Tibial artery (tissue), 4 donors: Measurements from ENCODE around the gene LAMB2.
A peak's percentile ranks its signal among the peaks of the same experiment; 100 is the strongest.

Experiments
- DNase-seq, 2 donors: peaks; one replicate each; pipeline ENCODE4 v3.0.0-alpha.2; 2019
- H3K27ac ChIP-seq, 2 donors: fragments of 200-600 bp; sonication (generic) in 1 of 2; 1 replicate in 1 of 2; 2 replicates in 1 of 2; pipeline ENCODE4 v1.5.1; 2018 to 2019; ENCODE audit warnings: mild to moderate bottlenecking in 1 of 2
- H3K27me3 ChIP-seq, 2 donors: fragments of 200-600 bp; sonication (generic) in 1 of 2; one replicate each; pipeline versions ENCODE4 v1.5.1 to v1.6.0; 2016 to 2019
- H3K36me3 ChIP-seq, 3 donors: fragments of 200-600 bp; sonication (generic) in 2 of 3; one replicate each; pipeline ENCODE4 v1.5.1; 2016 to 2019; ENCODE audit warnings: mild to moderate bottlenecking in 2 of 3
- H3K4me1 ChIP-seq, 4 donors: fragments of 200-600 bp; sonication (generic) in 2 of 4; 1 replicate in 3 of 4; 2 replicates in 1 of 4; pipeline ENCODE4 v1.5.1; 2016 to 2019
- H3K4me3 ChIP-seq, 2 donors: fragments of 200-600 bp; sonication (generic) in 1 of 2; 1 replicate in 1 of 2; 2 replicates in 1 of 2; pipeline ENCODE4 v1.5.1; 2018 to 2019; ENCODE audit warnings: mild to moderate bottlenecking in 2 of 2
- H3K9me3 ChIP-seq, 3 donors: fragments of 200-600 bp; sonication (generic) in 1 of 3; one replicate each; pipeline ENCODE4 v1.5.1; 2016 to 2019
- CTCF ChIP-seq, 2 experiments: fragments of 200-600 bp in 1 of 2; fragments of 450-650 bp in 1 of 2; IDR thresholded peaks; one replicate each; pipeline ENCODE4 v1.5.1; 2017 to 2019; ENCODE audit warnings: antibody characterized with exemption in 2 of 2, mild to moderate bottlenecking in 1 of 2, moderate library complexity in 1 of 2
- intact Hi-C: fragments of 100-400 bp; cut with DNase I; formaldehyde crosslinking; loops from one replicate; pipeline ENCODE4 v1.15.0; 2023; ENCODE audit warnings: low total_unique reads

The LAMB2 gene

GRCh38 chr3:49148159-49148558 lies 15.3 kb upstream of the LAMB2 start:
- Histone ChIP-seq H3K9me3 (no peaks in the 10 kb centered on the region), H3K27me3 (no peaks in the 10 kb centered on the region), H3K4me1 (no peaks in the 10 kb centered on the region), H3K4me3 (no peak overlapping the region), H3K36me3 (no peaks in the 10 kb centered on the region), H3K27ac (no peak overlapping the region)
- no peak for TF ChIP-seq CTCF (IDR thresholded peaks at IDR 0.05)
- no peak for DNase-seq
- intact Hi-C loops = no loop called here

- intact Hi-C loops = no loop called here
These were observed 7.2 kb upstream of the LAMB2 start for GRCh38 chr3:49140080-49140479.

GRCh38 chr3:49135499-49135898 lies 2.6 kb upstream of the LAMB2 start:
- no peak for DNase-seq
- H3K9me3 ChIP-seq = no peaks in the 10 kb centered on the region
- peaks cover 4 to 13% (median 6%) of the 10 kb centered on the region in 3 donors for H3K36me3 ChIP-seq
- no peak overlapping the region for H3K4me3 ChIP-seq
- TF ChIP-seq CTCF (IDR thresholded peaks at IDR 0.05) = no peak
- no peak overlapping the region for H3K27ac ChIP-seq
- peaks cover 0 to 37% (median 26%) of the 10 kb centered on the region in 4 donors for H3K4me1 ChIP-seq
- peaks cover 0 to 4% of the 10 kb centered on the region in 2 donors for H3K27me3 ChIP-seq
- intact Hi-C loops = no loop called here

More at GRCh38 chr3:49140080-49140479, 7.2 kb upstream of the LAMB2 start:
- Histone ChIP-seq H3K9me3 (no peaks in the 10 kb centered on the region), H3K4me1 (peaks cover 0 to under 1% (median 0%) of the 10 kb centered on the region in 4 donors), H3K27me3 (peaks cover 0 to 4% of the 10 kb centered on the region in 2 donors), H3K27ac (no peak overlapping the region), H3K36me3 (no peaks in the 10 kb centered on the region), H3K4me3 (no peak overlapping the region)
- DNase-seq = no peak
- TF ChIP-seq CTCF (IDR thresholded peaks at IDR 0.05) = no peak

GRCh38 chr3:49134471-49135265 lies 1.8 kb upstream of the LAMB2 start:
- Histone ChIP-seq H3K27ac (peak overlapping the region; percentile 92 to 93), H3K9me3 (no peaks in the 10 kb centered on the region), H3K36me3 (peaks cover 12 to 21% (median 12%) of the 10 kb centered on the region in 3 donors), H3K4me3 (peak overlapping the region in 1 of 2 donors; percentile 78), H3K4me1 (peaks cover 0 to 45% (median 34%) of the 10 kb centered on the region in 4 donors), H3K27me3 (peaks cover 0 to 4% of the 10 kb centered on the region in 2 donors)
- intact Hi-C loops = loop anchor here (5.0 kb wide), 1 partner anchor 37 kb away; no protein-coding TSS in a partner anchor
- no peak for DNase-seq
- TF ChIP-seq CTCF (IDR thresholded peaks at IDR 0.05) = no peak

GRCh38 chr3:49133226-49133951 lies 539 bp upstream of the LAMB2 start:
- peak overlapping the region; percentile 72 to 78 for H3K4me3 ChIP-seq
- H3K27ac ChIP-seq = peak overlapping the region; percentile 92 to 93
- DNase-seq = peak; percentile 90 to 94
- H3K36me3 ChIP-seq = peaks cover 24 to 34% (median 25%) of the 10 kb centered on the region in 3 donors
- intact Hi-C loops = loop anchor here (5.0 kb wide), 1 partner anchor 36 kb away; no protein-coding TSS in a partner anchor
- no peaks in the 10 kb centered on the region for H3K9me3 ChIP-seq
- H3K27me3 ChIP-seq = peaks cover 0 to 4% of the 10 kb centered on the region in 2 donors
- TF ChIP-seq CTCF (IDR thresholded peaks at IDR 0.05) = no peak
- H3K4me1 ChIP-seq = peaks cover 0 to 51% (median 37%) of the 10 kb centered on the region in 4 donors
